Tibial nerve (tissue), 3 donors: Measurements from ENCODE around the gene APEH.

Source experiments
- POLR2A ChIP-seq, 2 donors: fragments of 450-650 bp; IDR thresholded peaks; one replicate each; pipeline ENCODE4 v1.6.1; 2017; ENCODE audit warnings: antibody characterized with exemption in 2 of 2, mild to moderate bottlenecking in 2 of 2, moderate library complexity in 2 of 2
- TF ChIP-seq, protein P1 (sequence below), 5 experiments: fragments of 200-600 bp in 3 of 5; fragments of 450-650 bp in 2 of 5; sonication (generic) in 3 of 5; IDR thresholded peaks; one replicate each; pipeline ENCODE4 v1.5.1; 2016 to 2019; ENCODE audit warnings: antibody characterized with exemption in 5 of 5, mild to moderate bottlenecking in 3 of 5, moderate library complexity in 2 of 5

DNA sequence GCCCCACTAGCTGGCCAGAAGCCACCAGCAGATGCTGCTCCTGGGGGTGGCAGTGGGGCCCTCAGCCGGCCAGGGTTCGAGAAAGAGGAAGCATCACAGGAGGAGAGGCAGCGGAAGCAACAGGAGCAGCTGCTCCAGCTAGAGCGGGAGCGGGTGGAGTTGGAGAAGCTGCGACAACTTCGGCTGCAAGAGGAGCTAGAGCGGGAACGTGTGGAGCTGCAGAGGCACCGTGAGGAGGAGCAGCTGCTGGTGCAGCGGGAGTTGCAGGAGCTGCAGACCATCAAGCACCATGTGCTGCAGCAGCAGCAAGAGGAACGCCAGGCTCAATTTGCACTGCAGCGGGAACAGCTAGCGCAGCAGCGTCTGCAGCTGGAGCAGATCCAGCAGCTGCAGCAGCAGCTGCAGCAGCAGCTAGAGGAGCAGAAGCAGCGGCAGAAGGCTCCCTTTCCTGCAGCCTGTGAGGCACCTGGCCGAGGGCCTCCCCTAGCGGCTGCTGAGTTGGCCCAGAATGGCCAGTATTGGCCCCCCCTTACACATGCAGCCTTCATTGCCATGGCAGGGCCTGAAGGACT, 17.5 kb upstream of the APEH start:
- TF ChIP-seq, protein P1, sequence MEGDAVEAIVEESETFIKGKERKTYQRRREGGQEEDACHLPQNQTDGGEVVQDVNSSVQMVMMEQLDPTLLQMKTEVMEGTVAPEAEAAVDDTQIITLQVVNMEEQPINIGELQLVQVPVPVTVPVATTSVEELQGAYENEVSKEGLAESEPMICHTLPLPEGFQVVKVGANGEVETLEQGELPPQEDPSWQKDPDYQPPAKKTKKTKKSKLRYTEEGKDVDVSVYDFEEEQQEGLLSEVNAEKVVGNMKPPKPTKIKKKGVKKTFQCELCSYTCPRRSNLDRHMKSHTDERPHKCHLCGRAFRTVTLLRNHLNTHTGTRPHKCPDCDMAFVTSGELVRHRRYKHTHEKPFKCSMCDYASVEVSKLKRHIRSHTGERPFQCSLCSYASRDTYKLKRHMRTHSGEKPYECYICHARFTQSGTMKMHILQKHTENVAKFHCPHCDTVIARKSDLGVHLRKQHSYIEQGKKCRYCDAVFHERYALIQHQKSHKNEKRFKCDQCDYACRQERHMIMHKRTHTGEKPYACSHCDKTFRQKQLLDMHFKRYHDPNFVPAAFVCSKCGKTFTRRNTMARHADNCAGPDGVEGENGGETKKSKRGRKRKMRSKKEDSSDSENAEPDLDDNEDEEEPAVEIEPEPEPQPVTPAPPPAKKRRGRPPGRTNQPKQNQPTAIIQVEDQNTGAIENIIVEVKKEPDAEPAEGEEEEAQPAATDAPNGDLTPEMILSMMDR (IDR thresholded peaks at IDR 0.05) = no peak
- TF ChIP-seq POLR2A (IDR thresholded peaks at IDR 0.05) = no peak
